ENCODE results near the gene NADK2. TPM values are rescaled to one million over a fixed set of nuclear protein-coding genes. Genes with fewer than 3 reads are reported as not detected.

NADK2 gene
- polyA plus RNA-seq, 1 donor: 50.6 TPM

GRCh38 chr5:36152324-36153297, 89.1 kb downstream of the NADK2 start:
- Histone ChIP-seq H3K36me3 (ENCODE audit: control insufficient read depth, insufficient read depth, low read length) (peaks cover 38% of the 10 kb centered on the region), H3K27me3 (ENCODE audit: control insufficient read depth, insufficient read depth, low read length) (no peaks in the 10 kb centered on the region), H3K27ac (ENCODE audit: low read length) (peak overlapping the region; percentile 78), H3K9me3 (ENCODE audit: control insufficient read depth, low read depth, low read length) (peaks cover 9% of the 10 kb centered on the region), H3K4me3 (ENCODE audit: low read length) (peak overlapping the region; percentile 69), H3K4me1 (ENCODE audit: control insufficient read depth, insufficient read depth, low read length) (peaks cover 25% of the 10 kb centered on the region)
- DNase-seq: peak in 1 of 2 donors; percentile 43
- WGBS (ENCODE audit: insufficient coverage, low lambda C conversion rate): 0% methylated on average over 5 of the region's 24 CpGs

DNA sequence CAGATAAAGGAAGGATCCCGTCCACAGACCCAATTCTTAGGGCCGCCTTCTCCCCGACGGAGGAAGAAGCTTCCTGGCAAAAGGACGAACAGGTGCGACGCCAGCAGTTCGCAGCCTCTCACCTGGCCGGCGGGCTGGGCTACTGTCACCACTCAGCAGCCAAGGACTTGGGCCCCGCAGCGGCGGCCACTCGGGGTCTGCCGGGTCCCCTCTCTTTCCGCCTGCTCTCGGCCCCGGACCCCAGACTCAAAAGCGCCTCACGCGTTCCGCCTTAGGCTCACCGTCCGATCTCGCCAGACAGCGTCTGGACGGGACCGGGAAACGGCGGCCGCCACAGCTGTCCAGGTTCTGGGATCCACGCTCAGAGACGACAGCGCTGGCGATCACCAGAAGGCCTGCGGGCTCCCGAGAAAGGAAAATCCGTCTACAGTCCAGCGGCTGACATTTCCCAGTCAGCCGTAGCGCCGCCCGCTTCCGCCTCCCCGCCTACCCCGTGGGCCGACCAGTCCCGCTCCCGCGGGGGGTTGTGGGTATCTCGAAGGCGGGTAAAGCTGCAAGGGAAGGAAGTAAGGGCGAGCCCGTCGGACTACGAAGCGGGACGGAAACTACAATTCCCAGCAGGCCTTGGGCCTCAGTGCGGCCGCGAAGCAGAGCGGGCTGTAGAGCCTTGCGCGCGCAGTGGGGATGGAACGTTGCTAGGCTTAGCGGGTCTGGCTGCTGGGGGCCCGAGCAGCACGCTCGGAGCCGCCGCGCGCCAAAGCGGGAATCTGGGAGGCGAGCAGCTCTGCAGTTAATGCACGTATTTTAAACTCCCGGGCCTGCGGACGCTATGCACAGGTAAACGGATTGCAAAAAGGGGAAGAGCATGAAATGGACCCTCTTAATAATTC, 90.0 kb downstream of the NADK2 start, which contains the start of the genes LMBRD2 and SKP2:
LMBRD2 (minus strand) TSS at position 454 of the 890 bp plus-strand sequence. CDS start 8,538 bp downstream, outside the sequence.
SKP2 (plus strand) TSS at position 678 of the 890 bp plus-strand sequence; CDS start at position 830, 152 bp downstream.
- DNase-seq: peak; percentile 99
- H3K27me3 ChIP-seq (ENCODE audit: control insufficient read depth, insufficient read depth, low read length): no peaks in the 10 kb centered on the region
- peak within 1 kb of the TSS; percentile 84 for H3K27ac ChIP-seq (ENCODE audit: low read length)
- H3K36me3 ChIP-seq (ENCODE audit: control insufficient read depth, insufficient read depth, low read length): peaks cover 31% of the 10 kb centered on the region
- peaks cover 9% of the 10 kb centered on the region for H3K9me3 ChIP-seq (ENCODE audit: control insufficient read depth, low read depth, low read length)
- peaks cover 17% of the 10 kb centered on the region for H3K4me1 ChIP-seq (ENCODE audit: control insufficient read depth, insufficient read depth, low read length)
- peak within 1 kb of the TSS; percentile 69 for H3K4me3 ChIP-seq (ENCODE audit: low read length)
- WGBS (ENCODE audit: insufficient coverage, low lambda C conversion rate): 0% methylated on average over 1 of the region's 81 CpGs

DNA sequence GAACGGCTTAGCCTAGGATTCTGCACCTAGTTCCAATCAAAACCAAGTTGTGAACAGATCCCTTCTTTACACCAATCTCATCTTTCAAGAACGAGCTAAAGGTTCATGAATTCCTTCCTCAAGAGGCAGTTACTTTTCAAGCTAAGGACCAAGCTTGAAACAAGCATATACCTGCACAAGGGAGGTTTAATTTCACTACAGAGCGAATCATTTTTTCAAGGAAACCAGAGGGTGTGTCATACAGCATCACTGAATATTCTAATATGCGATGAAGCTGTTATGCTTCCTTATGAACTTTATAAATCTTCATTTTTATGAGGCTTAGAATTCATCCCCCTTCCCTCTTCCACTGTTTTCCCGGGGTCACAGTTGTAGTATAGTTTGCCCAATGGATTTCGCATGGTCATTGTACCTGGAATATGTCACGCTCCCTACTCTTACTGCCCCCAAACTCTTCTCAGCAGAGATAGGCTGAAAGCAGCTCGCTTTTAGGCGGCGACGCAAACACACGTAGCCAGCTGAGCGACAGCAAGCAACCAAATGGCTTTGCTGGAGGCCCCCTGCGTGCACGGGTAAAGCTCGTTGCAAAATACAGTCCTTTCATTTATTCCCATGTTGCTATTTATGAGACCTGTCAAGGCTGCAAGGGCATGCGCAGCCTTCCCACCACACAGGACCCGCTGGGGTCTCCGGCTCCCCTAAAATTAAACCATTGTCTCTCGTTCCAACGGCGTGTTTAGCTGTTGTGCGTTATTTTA, 90.9 kb downstream of the NADK2 start:
- Histone ChIP-seq H3K4me1 (ENCODE audit: control insufficient read depth, insufficient read depth, low read length) (peaks cover 9% of the 10 kb centered on the region), H3K27ac (ENCODE audit: low read length) (peak overlapping the region; percentile 84), H3K4me3 (ENCODE audit: low read length) (peak overlapping the region; percentile 69), H3K27me3 (ENCODE audit: control insufficient read depth, insufficient read depth, low read length) (no peaks in the 10 kb centered on the region), H3K36me3 (ENCODE audit: control insufficient read depth, insufficient read depth, low read length) (peaks cover 25% of the 10 kb centered on the region), H3K9me3 (ENCODE audit: control insufficient read depth, low read depth, low read length) (peaks cover 9% of the 10 kb centered on the region)
- peak; percentile 50 to 61 for DNase-seq
- no CpG with 5 or more reads among the region's 23 CpGs for WGBS (ENCODE audit: insufficient coverage, low lambda C conversion rate)

- H3K36me3 ChIP-seq (ENCODE audit: control insufficient read depth, insufficient read depth, low read length): no peaks in the 10 kb centered on the region
- no peak for DNase-seq
- WGBS (ENCODE audit: insufficient coverage, low lambda C conversion rate): 100% methylated on average over 1 of the region's 2 CpGs
These were observed 94.0 kb downstream of the NADK2 start for GRCh38 chr5:36147681-36148080.

DNA sequence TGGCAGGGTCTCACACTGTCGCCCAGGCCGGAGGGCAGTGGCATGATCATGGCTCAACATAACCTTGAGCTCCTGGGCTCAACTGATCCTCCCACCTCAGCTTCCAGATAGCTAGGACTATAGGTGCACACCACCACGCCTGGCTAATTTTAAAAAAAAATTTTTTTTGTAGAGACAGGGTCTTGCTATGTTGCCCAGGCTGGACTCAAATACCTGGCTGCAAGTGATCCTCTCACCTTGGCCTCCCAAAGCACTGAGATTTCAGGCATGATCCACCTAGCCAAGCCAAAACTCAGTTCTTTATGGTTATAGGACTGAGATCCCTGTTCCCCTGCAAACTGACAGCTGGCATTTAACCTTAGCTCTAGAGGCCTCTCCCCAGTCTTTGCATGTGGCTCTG, 95.3 kb downstream of the NADK2 start:
- H3K36me3 ChIP-seq (ENCODE audit: control insufficient read depth, insufficient read depth, low read length): peaks cover 2% of the 10 kb centered on the region
- no CpG with 5 or more reads among the region's 3 CpGs for WGBS (ENCODE audit: insufficient coverage, low lambda C conversion rate)
- no peak overlapping the region for H3K4me3 ChIP-seq (ENCODE audit: low read length)
- DNase-seq: no peak
- H3K4me1 ChIP-seq (ENCODE audit: control insufficient read depth, insufficient read depth, low read length): no peaks in the 10 kb centered on the region
- H3K9me3 ChIP-seq (ENCODE audit: control insufficient read depth, low read depth, low read length): no peaks in the 10 kb centered on the region
- H3K27me3 ChIP-seq (ENCODE audit: control insufficient read depth, insufficient read depth, low read length): no peaks in the 10 kb centered on the region
- H3K27ac ChIP-seq (ENCODE audit: low read length): peak overlapping the region; percentile 53

More at GRCh38 chr5:36147681-36148080, 94.0 kb downstream of the NADK2 start:
- Histone ChIP-seq H3K27ac (ENCODE audit: low read length) (no peak overlapping the region), H3K4me1 (ENCODE audit: control insufficient read depth, insufficient read depth, low read length) (no peaks in the 10 kb centered on the region), H3K4me3 (ENCODE audit: low read length) (no peak overlapping the region), H3K9me3 (ENCODE audit: control insufficient read depth, low read depth, low read length) (peaks cover 2% of the 10 kb centered on the region), H3K27me3 (ENCODE audit: control insufficient read depth, insufficient read depth, low read length) (no peaks in the 10 kb centered on the region)

- no peaks in the 10 kb centered on the region for H3K27me3 ChIP-seq (ENCODE audit: control insufficient read depth, insufficient read depth, low read length)
- DNase-seq: no peak
- 100% methylated on average over 1 of the region's 4 CpGs for WGBS (ENCODE audit: insufficient coverage, low lambda C conversion rate)
- H3K4me1 ChIP-seq (ENCODE audit: control insufficient read depth, insufficient read depth, low read length): no peaks in the 10 kb centered on the region
- H3K36me3 ChIP-seq (ENCODE audit: control insufficient read depth, insufficient read depth, low read length): peaks cover 4% of the 10 kb centered on the region
- H3K9me3 ChIP-seq (ENCODE audit: control insufficient read depth, low read depth, low read length): no peaks in the 10 kb centered on the region
- H3K4me3 ChIP-seq (ENCODE audit: low read length): no peak overlapping the region
- no peak overlapping the region for H3K27ac ChIP-seq (ENCODE audit: low read length)
These were observed 96.4 kb downstream of the NADK2 start for GRCh38 chr5:36145311-36145710.

Other genes starting within 250 kb of the NADK2 start
- gene UGT3A2, start 175.0 kb downstream of the NADK2 start, polyA plus RNA-seq: 1.6 TPM
- gene LMBRD2, start 90.0 kb downstream of the NADK2 start, polyA plus RNA-seq: 17.8 TPM
- 52.7 TPM for gene SKP2, start 89.8 kb downstream of the NADK2 start, polyA plus RNA-seq
- gene RANBP3L, start 60.0 kb upstream of the NADK2 start, polyA plus RNA-seq: 0.60 TPM